Stimulated activated CD4-positive, alpha-beta T cell treated with anti-CD3 and anti-CD28 coated beads, Interleukin-1b, Interleukin-23, amount 100 ng/mL, for 24 hours (primary cell): ENCODE results near the gene ANO6.

Experiments used
- DNase-seq, 4 experiments: peaks; one replicate each; pipeline ENCODE4 v3.0.0-alpha.2; 2020; ENCODE audit warnings: low read depth in 4 of 4, low spot score in 1 of 4

The ANO6 gene

DNA sequence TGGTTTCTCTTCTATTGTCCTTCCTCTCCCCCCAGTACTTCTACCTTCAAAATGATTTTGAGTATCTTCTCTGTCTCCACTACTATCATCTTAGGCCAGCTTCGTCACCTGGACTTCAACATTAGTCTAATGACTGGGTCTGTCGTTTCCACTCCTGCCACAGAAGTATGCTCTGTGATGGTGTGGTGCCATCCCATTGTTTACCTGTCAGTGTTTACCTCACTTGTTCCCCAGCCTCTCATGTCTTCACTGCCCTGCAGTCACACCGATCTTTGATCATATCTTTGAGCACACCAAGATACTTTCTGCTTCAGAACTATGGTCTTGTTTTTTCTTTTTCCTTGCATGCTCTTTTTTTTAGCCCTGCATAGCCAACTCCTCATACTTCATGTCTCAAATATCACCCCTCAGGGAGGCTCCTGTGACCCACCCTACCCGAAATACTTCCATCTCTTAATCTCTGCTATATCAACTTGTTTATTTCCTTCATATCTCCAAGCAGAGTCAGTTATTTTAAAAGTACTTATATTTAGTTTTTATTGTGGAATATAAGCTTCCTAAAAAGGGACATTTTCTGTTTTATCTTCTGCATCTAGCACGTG, 60.4 kb downstream of the ANO6 start:
- DNase-seq, result no peak

DNA sequence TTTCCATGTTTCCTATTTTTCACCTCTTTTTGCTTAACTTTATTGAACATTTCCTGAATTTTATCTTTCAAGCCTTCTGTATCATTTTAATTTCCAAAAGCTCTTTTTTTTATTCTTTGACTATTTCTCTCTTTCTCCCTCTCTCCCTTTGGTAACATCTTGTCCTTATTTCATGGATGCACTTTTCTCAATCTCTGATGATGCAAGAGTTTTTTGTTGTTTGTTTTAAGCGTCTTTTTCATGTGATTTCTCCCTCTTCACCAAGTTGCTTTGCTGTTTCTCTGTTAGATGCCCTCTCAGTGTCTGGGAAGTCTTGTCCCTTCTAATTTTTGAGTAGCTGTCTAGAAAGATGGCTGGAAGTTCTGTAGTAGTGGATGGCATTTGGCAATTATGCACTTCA, 62.6 kb downstream of the ANO6 start:
- no peak for DNase-seq

DNA sequence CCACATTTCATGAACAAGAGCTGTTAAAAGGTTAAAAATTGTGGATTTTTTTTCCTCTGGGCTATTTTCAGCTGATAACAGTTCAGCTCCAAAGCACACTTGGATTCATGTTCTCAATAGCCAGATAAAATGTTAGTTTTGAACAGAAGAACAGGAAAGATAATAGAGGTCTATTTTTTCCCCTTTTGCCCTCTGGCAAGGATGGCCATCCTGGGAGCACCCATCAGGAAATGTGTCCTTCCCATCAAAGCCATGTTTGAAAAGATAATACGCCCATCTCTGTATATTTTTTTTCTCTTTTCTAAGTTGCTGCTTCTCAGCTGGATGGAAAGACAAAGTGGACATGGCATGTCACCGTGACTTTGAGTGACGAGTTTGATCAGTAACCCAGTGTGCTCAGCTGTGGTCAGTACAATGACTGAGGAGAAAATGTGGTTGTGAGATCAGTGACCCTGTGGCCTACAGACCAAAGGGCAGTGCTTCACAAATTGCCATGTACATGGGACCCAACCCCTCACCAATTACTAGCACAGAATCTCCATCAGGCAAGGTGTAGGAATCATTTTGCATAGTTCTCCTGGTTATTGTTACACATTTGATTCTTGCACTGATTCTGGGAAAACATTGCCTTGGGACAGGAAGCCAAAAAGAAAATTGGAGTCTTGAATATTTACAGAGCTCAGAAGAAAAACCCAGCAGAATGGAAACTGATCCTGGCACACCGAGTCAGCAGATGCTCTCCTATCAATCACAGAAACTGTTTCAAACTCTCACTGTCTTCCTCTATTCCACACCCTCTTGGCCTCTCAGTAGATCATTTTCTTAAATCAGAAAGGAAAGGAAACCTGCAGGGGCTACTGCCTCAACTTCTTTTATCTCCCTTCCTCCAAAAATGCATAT, 64.3 kb downstream of the ANO6 start:
- DNase-seq, result no peak

DNA sequence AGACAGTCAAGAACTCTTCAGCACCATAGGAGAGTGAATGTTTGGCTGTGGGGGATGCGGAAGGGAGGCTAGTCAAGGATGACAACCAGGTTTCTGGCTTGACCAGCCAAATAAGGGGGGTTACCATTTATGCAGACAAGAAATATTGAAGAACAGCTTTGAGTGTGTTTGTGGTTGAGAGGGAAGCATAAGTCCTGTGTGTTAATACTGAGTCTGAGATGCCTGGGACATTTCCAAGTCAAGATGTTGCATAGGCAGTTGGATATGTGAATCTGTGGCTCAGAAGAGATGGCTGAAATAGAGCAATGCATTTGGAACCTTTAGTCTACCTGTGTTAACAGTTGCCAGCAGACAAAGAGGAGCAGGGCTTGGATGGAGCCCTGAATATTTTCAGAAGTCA, 66.1 kb downstream of the ANO6 start:
- DNase-seq, result no peak

DNA sequence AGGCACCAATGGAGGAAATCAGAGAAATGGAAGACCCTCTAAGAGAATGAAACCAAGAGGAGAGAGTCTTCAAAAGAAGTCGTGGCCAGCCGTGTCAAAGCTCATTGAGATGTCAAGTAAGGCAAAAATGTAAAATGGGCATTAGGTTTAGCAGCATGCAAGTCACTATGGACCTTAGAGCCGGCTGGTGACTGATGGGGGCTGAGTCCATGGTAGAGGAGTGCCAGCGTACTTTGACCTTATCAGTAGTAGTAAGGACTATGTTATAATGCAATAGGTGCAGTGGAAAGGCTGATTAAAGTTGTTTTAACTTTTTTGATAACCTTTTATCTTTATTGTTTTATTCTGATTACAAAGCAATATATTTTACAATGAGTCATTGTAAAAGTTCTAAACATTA, 66.5 kb downstream of the ANO6 start:
- no peak for DNase-seq

DNA sequence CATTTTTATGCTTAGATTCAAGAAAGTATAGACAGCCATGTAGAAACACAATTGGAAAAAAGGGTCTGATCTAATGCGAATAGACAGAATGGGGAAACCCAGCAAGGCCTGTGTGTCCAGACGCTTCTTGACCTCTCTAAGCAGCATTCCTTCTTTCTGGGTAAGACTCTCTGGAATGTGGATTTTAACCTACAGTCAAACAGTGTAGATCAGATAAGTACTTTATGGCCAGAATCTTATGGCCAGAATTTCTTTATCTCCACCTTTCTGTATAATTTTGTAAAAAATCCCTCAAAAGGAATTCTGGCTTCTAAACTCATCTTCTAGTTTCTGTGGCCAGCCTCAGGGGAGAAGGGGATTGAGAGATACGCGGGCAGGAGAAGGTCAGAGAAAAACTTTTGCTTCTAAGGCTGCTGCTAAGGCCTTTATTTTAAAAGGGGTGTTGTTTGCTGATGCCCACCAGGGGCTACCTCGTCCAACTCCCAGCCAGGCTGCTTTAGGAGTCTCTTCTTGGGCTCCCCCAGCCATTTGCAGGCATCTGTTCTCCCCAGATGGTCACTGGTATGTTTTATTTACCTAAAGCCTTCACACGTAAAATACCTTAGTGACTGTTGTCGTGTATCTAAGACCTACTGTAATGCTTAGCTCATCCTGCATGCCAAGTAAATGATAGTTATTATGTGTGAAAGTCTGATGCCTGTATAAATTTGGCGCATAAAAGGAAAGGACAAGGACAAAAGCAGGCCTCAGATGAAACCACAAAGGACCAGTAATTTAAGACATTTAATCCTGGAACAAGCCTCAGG, 68.4 kb downstream of the ANO6 start:
- DNase-seq, result no peak

DNA sequence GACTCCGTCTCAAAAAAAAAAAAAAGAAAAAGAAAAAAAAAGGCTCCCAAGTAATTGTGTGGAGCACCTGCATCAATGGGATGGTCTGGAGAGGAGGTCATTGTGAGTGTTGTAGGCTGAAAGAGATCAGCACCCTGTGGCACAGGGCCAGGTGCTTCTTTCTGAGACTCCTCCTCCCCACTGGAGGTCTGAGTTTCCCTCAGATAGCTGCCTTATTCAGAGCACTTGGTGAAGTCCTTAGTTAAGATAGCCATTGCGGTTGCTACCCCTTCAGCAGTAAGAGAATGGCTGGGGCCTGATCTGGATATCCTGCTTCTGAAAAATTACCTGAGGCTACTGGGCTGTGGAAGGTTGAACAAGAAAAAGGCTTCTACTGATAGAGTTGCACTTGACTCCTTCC, 69.8 kb downstream of the ANO6 start:
- DNase-seq, result no peak

DNA sequence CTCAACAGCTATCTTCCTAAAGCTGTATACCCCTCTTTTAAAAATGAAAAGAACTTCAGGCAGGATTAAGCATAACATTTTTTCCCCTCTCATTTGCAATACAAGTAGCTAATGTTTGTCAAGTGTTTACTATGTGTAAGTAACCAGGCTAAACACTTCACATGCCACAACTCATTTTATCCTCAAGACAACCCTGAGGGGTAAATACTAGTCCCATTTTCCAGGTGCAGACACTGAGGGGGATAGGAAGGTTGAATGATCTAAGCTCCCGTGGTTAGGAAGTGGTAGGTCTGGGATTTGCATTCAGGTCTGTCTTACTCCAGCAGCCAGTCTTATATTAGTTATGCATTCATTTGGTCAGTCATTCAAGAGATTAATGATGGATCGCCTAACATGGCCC, 70.7 kb downstream of the ANO6 start:
- no peak for DNase-seq

DNA sequence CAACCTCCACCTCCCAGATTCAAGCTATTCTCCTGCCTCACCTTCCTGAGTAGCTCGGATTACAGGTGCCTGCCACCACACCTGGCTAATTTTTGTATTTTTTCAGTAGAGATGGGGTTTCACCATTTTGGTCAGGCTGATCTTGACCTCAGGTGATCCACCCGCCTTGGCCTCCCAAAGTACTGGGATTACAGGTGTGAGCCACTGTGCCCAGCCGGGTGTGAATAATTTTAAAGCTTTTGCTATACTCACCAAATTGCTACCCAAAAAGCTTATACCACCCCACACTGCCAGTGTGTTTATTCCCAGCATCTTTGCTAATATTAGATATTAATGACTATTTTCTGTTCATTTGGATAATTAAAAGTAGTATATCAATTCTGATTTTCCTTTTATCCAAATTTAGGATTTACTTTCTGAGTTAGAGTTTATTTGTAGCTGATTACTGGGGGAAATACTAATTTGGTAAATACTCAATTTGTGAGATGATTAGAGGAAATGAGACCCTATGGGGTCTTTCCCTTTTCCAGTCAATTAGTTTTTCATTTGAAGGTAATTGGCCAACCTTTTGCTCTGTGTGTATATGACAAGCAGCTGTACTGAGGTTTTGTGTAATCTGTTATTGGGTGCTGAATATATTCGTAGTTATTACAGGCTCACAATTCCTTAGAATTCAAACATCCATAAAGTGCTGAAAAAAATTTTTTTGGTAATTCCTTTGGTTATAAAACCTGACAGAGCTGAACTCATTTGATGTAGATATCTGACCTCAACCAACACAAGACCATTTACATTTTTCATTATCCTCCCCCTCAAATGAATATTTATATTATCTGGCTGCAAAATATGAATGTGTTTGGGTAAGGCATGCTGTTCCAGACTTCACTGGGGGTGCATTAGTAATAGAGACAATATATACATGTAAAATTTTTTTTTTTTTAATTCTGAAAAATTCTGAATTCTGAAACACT, 73.6 kb downstream of the ANO6 start:
- no peak for DNase-seq

DNA sequence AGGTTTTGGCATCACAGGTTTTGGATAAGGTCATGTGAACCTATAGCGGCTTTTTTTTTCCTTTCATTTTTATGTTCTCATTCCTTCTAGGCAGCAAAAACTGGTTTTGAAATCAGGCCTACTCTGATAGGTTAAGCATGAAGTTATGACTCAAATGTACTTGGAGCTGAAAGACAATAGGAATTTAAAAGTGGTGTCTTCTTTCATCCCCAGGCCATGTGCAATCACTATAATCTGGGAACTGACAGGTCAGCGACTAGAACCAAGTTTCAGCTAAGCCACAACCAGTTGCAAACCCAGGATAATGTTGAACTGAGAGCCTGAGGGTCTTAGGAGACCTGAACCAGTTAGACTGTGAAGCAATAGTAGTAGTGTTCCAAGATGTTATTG, 74.3 kb downstream of the ANO6 start:
- no peak for DNase-seq

DNA sequence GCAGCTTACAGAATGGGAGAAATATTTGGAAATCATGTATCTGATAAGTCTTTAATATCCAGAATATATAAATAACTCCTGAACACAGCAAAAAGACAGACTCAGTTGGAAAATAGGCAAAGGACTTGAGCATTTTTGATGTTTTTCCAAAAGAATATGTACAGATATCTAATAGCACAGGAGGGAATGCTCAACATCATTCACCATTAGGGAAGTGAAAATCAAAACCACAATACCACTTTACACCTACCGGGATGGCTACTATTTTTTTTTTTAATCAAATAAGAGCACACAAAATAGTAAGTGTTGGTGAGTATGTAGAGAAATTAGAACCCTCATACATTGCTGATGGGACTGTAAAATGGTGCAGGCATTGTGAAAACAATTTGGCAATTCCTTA, 75.6 kb downstream of the ANO6 start:
- no peak for DNase-seq

DNA sequence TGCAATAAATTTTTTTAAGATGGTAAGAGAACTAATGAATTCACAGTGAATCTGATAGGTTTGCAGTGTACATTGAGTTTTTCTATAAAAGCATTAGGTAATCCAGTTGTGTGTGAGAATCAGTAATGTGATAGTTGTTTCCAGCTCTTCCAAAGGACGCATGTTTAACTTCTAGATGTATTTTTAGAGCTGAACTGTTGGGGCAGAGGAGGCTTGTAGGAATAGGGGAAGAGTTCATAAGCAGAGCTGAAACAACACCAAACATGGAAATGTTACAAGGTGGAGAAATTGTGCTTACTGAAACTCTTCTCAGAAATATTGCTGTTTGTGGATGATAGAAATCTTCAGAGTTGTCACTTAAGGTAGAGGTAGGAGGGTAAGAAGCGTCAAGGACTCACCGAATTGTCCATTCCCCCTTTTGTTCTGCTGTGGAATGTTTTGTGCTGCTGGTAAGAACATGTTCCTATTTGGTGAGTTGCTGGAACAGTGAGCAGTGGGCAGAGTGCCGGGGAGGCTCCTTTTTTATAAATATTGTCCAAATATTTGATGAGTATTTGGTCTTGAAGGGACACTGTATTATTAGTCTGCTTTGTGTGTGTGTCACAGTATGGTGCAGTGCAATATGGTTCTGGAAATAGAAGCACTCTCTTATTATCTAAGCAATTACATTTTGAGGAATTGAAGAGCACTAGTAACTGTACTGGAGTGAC, 76.7 kb downstream of the ANO6 start:
- no peak for DNase-seq

DNA sequence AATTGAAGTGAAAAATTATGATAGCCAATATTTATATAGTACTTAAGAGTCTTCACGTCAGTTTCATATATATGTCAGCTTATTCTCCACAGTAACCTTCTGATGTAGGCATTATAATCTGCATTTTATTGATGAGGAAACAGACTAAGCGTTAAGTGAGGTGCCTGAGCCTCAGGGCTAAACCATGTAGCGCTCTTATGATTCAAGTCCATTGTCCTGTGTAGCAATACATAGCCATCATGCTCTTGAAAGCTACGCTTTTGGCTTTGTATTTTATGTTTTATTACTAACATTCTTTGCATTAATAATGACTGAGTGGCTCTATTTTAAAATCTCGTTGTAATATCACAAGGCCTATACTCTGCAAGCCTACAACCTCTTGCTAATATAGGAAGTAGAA, 79.0 kb downstream of the ANO6 start:
- no peak for DNase-seq

DNA sequence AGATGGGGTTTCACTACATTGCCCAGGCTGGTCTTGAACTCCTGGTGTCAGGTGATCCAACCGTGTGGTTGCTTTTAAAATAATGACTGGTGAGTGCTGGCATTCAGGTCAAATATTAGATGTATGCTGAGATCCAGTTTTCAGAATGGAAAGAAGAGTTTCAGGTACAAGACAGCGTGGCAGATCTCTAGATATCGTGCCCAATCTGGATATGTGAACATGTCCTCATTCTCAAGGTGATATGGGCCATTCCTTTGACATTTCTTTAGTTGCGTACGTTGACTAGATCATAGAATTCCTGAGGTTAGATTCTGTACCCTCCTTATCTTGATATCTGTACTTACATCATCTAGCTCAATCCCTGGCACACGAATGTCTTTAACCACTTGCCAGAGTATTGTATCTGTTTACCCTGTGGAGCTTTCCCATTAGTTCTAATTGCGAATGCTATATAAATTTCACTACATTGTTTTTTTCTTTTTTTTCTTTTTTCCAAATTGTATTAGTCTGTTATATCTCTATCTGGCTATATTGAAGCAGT, 80.2 kb downstream of the ANO6 start:
- no peak for DNase-seq

DNA sequence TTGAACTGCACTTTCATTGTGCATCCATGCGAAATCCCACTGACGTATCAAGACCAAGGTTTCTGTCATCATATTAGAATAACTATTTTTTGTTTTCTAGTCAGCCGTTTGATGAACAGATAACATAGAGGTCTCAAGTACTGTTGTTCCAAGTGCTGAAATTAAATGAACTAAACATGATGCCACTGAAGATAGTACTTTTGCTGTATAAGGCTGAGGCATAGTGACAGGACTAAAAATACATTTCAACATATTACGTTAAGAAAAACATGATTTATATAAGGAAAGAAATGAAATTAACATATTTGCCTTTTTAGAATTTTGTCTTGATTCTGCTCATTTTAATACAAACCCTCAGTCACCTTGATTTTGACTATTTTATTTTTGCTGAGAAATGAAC, 82.2 kb downstream of the ANO6 start:
- DNase-seq, result no peak

DNA sequence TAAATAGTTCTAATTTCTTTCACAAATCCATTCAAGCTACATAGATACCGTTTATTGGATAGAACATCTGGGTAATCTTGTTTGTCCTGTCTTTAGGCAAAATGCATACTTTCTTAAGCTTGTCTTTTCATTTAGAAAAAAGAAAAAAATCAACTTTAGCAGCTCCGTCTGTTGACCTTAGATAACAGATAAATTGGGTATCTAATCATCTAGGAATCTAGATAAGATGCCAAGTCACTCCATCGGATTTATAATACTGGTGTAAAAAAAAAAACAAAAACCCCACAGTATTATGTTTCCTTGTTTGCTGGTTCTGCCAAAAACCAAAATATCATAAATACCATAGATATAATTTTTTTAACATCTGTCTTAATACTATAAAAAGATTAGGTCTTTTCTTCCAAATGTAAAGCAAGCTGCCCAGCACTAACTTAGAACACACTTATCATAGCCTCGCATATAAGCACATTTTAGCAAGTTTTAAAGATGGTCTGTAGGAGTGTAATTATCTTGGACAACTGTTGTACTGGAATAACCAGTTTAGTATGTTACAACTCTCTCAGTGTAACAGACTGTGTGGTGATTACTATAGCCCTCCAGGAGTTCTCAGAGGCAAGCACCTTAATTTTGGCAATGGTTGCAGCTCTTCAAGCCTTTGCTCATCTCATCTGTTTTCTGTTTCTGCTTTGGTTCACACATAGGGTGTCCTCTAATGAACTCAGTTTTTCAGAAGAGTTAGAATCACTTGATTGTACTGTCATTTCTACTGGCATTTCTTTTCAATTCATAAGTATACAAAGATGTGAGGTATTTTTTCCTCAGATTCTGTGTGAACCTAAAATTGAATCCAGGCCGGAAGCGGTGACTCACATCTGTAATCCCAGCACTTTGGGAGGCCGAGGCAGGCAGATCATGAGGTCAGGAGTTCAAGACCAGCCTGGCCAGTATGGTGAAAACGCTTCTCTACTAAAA, 83.1 kb downstream of the ANO6 start:
- no peak for DNase-seq

DNA sequence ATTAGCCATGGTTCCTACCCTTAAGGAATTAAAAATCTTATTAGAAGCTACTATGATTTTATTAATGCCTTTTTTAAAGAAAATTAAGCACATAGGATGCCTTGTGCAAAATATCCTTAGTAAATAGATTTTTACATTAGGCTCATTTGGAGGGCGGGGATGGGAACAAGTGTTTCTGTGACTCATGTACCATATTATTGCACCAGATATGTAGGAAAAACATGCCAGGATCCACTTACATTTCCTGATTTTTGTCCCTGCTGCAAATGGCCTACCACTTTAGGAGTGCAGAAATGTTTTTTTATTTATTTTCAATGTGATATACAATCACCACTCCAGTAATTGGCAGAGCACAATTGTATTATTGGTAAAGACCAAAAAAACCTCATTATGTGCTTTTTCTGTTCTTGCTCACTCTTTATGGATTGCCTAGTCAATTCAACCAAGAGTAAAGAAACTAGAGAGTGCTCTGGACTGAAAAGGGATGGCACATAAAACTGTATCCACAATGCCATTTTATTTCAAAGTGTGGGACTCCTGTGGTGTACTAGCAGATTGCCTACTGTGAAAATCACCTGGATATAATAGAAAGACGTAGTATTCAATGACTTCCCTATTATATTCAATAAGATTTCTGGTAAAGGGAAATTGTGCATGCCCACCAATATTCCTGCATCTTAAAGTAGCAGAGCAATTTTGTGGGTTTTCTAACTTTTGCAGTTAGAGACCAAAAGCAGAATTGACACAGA, 86.9 kb downstream of the ANO6 start:
- DNase-seq, result no peak

DNA sequence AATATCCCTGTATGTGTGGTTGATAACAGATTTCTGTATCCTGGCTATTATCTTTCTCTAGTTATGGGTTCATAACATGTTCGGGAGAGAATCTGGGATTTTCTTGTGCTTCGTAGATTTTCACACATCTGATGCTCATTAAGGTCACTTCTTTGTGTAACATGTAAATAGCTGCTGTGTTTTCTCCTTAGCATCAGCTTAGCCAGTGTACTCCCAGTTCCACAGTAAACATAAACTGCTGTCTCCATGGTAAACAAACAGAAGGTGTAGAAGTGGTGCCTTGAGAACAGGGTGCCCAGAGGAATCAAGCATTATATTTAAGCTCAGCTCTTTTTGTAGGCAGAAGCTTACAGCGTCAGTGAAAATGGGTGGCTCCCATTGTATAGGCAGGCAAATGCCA, 88.0 kb downstream of the ANO6 start:
- no peak for DNase-seq
